HL-60/S4 (cell line): Measurements from ENCODE around the gene NMNAT2.

Source experiments
- in situ Hi-C: fragments of 300-500 bp; cut with MboI; formaldehyde crosslinking; loops from 2 replicates; pipeline ENCODE4 v1.14.3; 2022; ENCODE audit warnings: low sequenced_read_pairs

The NMNAT2 gene

DNA sequence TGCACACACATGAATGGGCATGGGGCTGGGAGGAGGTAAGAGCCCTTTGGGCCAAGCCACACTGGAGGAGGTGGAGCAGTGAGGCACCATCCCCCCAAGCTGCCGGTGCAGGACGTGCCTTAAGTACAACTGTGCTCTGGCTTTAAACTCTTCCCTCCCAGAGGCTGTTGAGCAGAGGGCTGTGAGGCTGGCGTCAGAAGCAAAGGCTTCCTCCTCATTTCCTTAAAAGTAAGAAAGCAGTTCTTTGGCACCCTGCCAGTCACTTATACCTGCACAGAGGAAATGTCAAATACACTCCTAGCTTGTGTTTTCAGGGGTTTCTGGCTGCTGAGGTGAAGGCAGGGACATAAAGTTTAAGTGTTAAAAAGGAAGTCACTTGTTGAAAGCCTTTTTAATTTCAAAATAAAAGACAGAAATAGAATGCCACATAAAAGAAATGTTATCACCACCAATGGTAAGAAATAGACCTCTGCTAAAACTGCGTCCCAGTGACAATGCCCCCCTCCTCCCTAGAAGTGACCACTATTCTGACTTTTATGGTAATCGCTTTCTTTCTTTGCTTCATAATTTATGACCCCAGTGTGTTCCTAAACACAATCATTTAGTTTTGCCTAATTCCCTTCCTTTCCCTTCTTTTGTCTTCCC, 199.1 kb downstream of the NMNAT2 start:
- in situ Hi-C loops, result no loop called here

DNA sequence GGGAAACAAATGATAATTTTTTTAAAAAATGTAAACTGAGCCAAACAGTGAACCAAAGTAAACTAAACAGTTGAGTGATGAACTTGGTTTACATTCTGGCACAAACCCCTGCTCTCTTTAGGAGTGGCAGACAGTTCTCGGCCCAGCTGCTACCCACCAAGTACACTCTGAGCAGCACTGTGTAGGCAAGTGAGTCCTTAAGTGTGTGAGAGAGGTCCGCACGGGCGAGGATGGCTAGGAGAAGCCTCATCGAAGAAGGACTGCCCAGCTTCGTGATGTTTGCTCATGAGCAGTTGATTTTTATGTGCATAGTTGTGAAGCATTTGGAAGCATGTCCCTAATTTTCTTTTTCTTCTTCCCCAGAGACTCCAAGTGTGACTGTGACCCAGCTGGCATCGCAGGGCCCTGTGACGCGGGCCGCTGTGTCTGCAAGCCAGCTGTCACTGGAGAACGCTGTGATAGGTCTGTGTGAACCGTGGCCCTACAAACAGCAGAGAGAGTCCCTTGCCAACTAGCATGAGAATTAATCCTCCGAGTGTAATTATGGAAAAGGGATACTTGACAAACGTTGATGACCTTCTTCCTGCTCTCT, 200.1 kb downstream of the NMNAT2 start:
- in situ Hi-C loops, result no loop called here

DNA sequence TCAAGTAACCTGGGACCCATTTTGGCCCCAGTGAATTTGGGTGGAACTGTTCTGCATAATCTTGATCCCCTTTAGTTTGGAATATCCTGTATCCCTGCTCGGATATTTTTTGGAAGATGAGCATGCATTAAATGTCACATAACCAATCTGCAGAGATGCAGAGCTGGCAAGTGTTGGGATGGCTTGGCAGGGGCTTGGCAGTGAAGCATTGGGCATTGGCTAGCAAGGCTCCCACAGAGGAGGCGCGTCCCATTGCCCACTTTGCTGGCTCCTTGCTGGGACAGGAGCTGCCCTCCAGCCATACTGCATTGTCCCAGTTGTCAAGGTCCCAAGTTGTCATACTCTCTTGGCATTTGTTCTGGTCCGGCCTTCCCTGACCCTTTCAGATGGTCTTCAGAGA, 202.2 kb downstream of the NMNAT2 start:
- in situ Hi-C loops, result no loop called here

DNA sequence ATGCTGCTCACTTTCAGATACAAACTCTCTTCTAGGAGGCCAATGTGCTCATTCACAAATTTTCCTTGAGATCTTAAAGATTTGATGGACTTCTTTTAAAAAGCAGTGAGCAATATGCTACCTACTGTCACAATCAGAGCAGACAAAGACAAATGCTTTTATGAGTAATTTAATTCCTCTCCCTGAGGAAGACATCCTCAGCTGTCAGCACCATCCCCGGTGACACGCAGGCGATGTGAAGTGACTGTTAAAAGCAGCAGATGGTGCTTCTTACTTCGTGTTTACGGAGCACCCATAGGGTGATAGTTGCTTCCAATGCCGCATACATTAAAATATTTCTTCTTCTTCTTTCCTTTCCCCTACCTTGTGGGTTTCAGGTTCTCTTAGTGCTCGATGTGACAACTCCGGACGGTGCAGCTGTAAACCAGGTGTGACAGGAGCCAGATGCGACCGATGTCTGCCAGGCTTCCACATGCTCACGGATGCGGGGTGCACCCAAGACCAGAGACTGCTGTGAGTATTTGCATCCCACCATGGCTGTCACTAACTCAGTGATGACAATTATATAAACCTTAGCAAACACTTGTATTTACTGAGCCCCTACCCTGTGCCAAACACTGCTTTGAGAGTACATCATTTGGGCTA, 203.0 kb downstream of the NMNAT2 start:
- in situ Hi-C loops, result no loop called here

DNA sequence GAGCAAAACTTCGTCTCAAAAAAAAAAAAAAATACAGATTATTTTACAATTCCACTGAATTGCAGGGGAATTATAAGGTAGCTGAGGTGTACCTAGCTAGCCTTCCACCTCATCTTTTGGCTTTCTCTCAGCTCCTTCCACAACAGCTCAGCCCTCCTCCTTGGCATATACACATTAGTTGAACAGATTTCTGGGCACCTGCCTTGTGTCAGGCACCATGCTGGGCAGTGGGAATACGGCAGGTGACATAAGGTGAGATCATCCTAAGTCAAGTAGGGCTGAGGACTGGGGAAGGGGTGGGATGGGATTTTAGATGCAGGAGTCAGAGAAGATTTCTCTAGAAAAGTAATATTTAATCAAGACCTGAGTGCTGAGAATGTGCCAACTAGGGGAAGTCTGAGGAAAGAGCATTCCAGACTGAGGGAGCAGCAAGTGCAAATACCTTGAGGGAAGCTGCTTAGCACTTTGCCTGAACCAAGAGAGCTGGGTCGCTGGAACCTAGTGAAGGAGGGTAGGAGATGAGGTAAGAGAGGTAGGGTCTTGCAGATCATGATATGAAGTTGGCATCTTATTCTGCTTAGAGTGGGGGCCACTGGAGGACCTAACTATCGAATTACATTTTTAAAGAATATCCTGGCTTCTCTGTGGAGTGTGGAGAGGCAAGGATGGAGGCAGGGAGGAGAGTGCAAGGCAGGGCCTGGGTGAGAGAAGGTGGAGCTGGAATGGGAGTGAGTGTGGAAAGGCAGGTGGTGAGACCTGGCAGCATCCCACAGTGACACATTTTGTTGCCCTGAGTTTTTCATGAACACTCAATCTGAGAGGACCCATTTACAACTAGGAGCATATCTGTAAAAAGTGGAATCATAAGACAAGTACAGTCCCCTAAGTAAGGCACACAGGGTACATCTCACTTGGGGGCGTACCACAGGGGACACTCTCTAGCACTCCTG, 203.9 kb downstream of the NMNAT2 start:
- in situ Hi-C loops, result no loop called here

DNA sequence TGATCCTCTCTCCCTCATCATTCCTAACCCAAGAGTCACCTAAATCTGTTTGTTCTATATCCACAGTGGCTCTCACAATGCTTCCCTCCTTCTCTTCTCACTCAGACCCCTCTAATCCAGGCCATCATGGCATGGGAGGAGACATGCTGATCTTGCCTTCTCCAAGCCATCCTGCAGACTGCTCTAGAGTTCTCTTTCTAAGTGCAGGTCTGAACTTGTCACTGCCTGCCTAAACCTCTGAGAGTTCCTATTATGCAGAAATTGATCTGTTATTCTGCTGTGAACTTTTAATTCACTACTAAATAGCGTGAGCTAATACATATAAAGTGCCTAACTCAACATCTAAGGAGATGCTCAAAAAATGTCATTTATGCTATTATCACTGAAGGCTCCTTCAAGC, 205.3 kb downstream of the NMNAT2 start:
- in situ Hi-C loops, result no loop called here

DNA sequence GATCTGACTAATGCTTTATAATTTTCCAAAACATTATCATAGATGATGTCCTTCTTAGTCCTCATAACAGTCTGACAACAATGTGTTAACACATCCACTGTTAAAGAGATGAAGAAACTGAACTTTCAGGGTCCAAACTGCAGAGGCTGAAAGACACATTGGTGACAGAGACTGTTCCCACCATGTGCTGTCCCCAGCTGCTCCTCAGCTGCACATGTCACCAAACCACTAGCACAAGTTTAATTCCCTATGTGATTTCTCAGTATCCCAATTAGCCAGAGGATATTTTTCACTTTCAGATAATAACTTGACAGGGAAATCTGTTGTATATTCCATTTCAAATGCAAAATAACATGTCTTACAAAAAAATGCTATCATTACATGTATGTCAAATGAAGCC, 207.5 kb downstream of the NMNAT2 start:
- in situ Hi-C loops, result no loop called here

DNA sequence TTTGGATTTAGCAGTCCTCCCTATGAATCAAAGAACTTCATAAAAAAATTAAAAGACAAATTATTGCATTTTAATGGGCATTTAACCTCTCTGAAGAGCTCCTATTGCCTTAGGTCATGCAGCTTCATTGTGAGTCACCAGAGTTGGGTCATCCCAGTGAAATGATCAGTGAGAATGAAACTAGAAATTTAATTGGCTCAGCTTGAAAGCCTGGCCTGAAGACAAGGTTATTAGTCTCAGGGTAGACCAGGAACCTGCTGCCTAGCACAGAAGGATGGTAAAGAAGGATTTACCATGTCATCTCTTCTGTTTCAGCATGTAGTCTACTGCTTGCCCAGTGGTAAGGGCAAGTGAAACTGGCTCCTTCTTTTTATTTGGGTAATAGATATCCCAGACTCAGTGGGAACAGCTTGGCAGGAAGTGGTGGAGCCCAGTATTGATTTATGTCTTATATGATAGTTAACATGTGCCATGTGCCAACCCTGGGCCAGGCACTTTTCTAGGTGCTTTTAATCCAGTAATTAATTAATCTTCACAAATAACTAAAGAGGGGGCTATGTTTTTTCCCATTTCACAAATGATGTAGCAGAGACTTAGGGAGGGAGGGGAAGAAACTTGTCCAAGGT, 208.5 kb downstream of the NMNAT2 start:
- in situ Hi-C loops, result no loop called here

DNA sequence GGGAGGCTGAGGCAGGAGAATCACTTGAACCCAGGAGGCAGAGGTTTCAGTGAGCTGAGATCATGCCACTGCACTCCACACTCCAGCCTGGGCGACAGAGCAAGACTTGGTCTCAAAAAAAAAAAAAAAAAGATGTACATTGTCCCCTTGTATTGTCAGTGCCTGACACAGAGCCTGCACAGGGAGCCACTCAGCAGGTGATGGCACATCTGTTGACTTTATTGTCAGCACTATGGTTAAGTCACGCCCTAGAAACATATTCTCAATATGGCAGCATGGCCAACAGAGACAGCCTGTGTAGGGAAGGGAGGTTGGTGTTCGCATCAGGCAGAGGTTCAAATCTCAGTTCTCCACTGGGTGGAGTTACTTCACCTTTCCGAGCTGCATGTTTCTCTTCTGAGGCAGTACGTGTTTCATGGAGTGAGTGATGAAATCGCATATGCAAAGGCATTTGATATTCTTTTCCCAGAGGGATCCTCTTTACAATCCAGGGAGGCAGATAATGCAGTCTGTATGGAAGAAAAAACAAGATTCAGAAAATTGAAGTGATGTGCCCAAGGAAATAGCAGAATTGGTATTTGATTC, 211.6 kb downstream of the NMNAT2 start:
- in situ Hi-C loops, result no loop called here

DNA sequence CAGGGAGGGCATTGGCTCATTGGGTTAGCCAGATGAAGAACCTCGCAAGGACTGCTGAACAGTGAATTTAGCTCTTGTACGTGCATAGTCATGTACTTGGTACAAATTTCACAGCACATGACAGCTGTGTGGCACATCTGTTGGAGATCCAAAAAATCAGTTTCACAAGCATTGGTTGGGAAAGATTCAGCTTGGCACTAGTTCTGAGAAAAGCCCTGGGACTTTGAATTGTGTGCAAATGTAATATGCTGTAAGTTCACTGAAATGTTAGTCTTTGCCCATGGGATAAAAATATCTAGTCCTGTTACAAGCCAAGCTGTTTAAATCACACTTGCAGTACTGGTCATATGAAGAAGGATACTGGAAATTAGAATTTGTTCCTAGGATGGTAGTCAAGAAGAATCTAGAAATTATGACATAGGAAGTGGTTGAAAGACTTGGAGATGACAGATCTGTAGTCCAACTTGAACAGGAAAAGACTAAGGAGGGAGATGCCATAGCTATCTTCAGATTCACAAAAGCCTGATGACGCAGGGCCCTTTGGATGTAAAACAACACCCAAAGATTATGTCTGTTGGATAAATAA, 212.9 kb downstream of the NMNAT2 start:
- in situ Hi-C loops, result no loop called here

DNA sequence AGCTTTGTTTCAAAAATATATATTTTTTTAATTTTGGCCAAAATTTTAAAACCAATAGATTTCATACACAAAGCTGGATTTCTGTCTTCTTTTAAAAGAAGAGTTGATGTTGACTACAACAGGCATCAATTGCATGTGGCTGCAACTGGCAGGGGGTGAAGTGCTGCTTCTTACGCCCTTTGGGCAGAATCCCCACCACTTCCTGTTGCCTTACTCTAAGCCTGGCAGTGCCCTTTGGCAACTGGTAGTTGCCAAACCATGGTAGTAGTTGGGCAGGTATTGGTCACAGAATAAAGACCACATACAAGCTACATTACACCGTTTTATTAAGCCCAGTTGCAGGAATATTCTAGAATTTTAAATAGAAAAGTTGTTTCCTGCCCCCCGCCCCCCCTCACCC, 215.1 kb downstream of the NMNAT2 start:
- in situ Hi-C loops, result no loop called here

DNA sequence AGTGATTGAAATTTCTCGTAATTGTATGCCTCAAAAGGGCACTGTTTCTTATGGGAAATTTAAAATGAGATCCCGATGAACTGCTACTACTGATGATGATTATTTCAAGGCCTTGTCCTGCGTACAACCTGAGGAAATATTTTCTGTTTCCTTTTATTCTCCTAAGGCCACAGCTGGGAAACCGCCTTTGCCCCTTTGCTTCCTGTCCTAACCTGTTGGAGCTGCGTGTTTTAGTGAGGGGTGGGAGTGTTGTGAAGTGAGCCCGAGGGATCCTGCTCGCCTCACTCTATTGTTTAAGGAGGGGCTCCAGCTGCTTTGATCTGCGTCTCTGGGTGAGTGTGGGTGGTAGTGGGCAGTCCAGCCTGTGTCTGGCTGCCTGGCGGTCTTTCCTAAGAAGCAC, 217.7 kb downstream of the NMNAT2 start:
- in situ Hi-C loops, result no loop called here

DNA sequence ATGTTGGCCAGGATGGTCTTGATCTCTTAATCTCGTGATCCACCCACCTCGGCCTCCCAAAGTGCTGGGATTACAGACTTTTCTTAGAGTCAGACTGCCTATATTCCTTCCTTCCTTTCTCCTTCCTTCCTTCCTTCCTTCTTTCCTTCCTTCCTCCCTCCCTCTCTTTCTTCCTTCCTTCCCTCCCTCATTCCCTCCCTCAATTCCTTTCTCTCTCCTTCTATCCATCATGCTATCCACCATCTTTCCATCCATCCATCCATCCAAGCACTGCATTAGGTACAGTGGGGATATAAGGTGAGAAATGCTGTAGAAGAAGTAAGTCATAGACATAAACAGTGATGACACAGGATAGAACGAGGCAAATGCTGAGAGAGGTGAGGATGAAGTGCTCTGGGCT, 218.9 kb downstream of the NMNAT2 start:
- in situ Hi-C loops, result no loop called here

DNA sequence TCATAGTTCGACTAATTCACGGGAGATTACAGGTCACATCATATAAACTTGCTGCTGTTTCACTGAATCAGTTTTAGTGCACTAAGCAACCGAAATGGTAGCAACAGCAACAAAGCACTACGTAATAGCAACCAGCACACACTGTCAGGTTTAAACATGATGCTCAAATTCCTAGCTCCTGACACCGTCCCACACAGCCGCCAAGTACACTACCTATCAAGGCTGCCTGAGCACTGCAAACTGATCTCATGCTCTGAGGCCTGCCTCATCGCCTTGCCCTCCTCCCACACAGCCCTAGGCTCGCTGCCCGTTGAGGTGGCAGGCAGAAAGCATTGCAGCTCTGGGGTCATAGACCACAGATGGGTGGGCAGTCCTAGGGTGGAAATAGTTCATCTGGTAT, 219.7 kb downstream of the NMNAT2 start:
- in situ Hi-C loops, result no loop called here
